GM12865 (cell line): ENCODE data around the gene TBKBP1.

ENCODE experiments used
- DNase-seq: peaks from one replicate; pipeline ENCODE4 v3.0.0; 2010; ENCODE audit warnings: low read depth
- H3K4me3 ChIP-seq: 2 replicates; pipeline ENCODE4 v1.5.1; 2011; ENCODE audit warnings: mild to moderate bottlenecking, low read depth, low read length, control low read depth
- TF ChIP-seq, protein P1 (sequence below): IDR thresholded peaks from 2 replicates; pipeline ENCODE4 v1.5.1; 2011; ENCODE audit warnings: low read length, control low read depth, low read depth, inconsistent platforms; ENCODE audit not compliant: insufficient read depth; ENCODE audit errors: missing control alignments

The TBKBP1 gene

DNA sequence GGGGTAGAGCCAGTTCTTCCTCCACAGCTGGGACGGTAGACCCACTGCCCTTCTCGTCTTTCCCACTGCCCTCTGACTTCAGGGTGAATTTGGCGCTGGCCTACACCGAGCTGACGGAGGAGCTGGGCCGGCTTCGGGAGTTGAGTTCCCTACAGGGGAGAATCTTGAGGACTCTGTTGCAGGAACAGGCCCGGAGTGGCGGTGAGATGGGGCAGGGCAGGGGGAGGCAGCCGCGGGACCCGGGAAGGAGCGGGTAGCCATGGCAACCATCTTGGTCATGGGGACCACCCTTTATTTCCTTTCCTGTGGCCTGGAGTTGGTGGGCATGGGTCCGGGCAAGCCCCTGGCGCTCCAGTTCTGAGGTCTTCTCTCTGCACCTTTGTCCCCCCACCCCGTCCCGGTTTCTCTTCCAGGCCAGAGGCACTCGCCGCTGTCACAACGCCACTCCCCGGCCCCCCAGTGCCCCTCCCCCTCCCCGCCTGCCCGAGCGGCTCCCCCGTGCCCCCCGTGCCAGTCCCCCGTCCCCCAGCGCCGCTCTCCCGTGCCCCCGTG is 14.4 kb downstream of the TBKBP1 start:
- TF ChIP-seq, protein P1, sequence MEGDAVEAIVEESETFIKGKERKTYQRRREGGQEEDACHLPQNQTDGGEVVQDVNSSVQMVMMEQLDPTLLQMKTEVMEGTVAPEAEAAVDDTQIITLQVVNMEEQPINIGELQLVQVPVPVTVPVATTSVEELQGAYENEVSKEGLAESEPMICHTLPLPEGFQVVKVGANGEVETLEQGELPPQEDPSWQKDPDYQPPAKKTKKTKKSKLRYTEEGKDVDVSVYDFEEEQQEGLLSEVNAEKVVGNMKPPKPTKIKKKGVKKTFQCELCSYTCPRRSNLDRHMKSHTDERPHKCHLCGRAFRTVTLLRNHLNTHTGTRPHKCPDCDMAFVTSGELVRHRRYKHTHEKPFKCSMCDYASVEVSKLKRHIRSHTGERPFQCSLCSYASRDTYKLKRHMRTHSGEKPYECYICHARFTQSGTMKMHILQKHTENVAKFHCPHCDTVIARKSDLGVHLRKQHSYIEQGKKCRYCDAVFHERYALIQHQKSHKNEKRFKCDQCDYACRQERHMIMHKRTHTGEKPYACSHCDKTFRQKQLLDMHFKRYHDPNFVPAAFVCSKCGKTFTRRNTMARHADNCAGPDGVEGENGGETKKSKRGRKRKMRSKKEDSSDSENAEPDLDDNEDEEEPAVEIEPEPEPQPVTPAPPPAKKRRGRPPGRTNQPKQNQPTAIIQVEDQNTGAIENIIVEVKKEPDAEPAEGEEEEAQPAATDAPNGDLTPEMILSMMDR = no peak
- no peak for DNase-seq
- H3K4me3 ChIP-seq = no peak overlapping the region

DNA sequence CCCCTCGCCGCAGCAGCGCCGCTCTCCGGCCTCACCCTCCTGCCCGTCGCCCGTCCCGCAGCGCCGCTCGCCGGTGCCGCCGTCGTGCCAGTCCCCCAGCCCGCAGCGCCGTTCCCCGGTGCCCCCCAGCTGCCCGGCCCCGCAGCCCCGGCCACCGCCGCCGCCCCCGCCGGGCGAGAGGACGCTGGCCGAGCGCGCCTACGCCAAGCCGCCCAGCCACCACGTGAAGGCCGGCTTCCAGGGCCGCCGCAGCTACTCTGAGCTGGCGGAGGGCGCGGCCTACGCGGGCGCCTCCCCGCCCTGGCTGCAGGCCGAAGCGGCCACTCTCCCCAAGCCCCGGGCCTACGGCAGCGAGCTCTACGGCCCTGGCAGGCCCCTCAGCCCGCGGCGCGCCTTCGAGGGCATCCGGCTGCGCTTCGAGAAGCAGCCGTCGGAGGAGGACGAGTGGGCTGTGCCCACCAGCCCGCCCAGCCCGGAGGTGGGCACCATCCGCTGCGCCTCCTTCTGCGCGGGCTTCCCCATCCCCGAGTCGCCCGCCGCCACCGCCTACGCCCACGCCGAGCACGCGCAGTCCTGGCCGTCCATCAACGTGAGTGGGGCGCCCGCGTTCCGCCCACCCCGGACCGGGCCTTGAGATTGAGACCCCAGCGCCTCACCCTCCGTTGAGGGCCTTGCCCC is 15.0 kb downstream of the TBKBP1 start:
- no peak overlapping the region for H3K4me3 ChIP-seq
- TF ChIP-seq, protein P1 = no peak
- no peak for DNase-seq

DNA sequence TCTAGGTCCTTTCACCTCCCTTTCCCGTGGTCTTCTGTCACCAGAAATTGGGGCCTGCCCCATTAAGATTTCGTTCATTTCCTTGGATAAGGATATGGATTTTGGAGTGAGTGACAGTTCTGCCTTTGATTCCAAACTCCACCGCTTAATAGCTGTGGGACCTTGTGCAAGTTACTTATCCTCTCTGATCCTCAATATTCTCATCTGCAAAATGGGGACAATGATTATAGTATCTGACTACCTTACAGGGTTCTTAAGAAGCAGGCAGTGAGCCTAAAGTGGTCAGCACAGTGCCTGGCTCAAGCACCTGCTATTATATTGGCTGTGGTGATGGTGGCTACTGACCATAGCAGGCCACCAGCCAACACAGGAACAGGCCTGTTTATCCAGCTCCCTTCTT is 15.6 kb downstream of the TBKBP1 start:
- TF ChIP-seq, protein P1 = no peak
- H3K4me3 ChIP-seq = no peak overlapping the region
- DNase-seq = no peak

DNA sequence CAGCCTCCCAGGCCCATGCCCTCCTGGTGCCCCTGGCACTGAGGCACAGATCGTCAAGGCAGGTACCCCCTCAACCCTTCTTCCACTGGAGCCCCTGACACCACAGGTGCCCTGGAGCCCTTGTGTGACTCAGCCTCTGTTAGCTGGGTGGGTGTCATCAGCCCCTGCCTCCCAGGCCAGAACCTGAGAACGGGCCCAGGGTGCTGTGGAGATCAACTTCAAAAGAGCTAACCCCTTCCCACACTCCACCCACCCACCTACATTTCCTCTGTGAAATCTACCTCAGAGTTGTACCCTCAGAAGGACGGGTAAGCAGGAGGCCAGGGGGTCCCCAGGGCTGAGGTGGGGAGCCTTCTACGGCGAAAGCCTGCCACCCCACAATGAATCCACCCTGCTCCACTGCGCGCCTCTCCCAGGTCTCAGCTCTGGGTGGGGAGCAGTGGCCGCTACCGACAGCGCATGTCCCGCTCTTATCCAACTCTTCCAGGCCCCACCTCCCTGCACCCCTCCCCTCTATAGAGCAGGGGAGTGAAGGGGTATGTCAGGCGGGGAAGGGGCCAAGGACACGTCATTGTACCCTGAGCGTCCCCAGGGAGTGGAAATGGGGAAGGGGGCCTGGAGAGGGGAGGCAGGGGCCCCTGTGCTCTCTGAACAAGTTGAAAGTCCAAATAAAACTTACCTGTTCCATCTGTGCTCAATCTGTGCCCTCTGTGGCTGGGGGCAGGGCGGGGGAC is 17.6 kb downstream of the TBKBP1 start:
- no peak overlapping the region for H3K4me3 ChIP-seq
- TF ChIP-seq, protein P1 = no peak
- DNase-seq = no peak

DNA sequence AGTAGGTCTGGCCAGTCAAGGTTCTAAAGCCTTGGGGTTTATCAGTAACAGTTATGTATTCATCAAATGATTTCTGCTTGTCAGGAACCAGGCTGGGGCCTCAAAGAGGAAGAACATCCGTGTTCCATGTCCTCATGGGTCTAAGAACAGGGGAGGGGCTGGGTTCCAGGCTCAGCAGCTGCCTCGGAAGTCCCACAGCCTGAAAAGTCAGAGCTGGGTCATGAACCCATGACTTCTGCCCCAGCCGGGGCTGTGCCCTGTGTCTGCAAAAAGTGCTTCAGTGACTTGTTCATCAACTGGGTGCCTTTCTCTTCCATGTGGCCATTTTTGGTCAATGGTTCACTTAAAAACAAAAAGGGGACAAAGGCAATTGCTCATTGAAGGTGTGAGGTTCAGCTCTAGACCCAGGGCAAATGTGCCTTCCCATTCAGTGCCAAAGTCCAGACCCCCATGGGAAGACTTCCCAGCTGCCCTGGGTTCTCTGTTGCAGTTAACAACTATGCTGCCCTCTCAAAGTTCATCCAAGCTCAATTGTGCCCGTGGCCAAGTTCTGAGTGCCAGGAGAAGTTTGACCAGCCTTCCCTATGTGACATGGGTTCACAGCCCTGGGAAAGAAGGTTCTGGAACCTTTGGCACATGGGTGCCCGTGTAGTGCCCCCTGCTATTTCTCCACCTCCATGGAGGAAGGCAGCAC is 18.5 kb downstream of the TBKBP1 start:
- TF ChIP-seq, protein P1 = no peak
- DNase-seq = no peak

DNA sequence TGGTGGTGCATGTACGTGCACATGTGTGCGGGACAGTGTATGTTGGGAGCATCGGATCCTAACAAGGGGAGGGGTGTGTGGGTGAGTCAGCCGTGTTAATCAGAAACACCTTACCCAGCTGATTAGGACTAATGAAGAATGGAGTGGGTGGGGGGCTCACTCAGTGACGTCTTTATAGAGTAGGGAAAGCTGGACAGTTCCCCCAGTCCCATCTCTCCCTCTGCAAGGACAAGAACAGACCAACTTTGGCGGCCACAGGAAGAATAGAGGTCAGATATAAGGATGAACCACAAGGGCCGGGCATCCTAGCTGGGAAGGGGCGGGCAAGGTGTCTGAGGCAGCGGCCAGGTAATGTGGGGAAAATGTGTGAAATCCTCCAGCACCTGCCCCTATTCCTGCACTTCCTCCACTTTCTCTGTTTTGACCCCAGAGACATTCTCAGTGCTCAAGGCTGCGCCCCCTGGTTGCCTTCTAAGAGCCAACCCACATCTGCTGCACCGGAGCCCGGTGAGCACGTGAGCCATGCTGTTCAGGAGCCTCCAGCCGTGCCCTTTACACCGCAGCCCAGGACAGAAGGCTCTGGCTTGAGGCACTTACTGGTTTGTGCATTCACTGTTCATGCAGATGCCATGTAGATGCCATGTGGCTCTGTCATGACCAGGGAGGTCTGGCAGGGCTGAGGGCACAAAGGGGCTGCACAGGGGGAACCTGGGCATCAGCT is 20.2 kb downstream of the TBKBP1 start:
- peak; percentile 48 for DNase-seq
- no peak overlapping the region for H3K4me3 ChIP-seq
- TF ChIP-seq, protein P1 = no peak

More for the DNA sequence above, 18.5 kb downstream of the TBKBP1 start:
- H3K4me3 ChIP-seq = no peak overlapping the region
